ENCODE measurements around the gene GPR15. TPM values are rescaled to one million over a fixed set of nuclear protein-coding genes. Genes with fewer than 3 reads are reported as not detected.

GPR15 gene
- total RNA-seq, 3 donors from 2014 or later = 4.5 to 11.5 (median 6.9) TPM

DNA sequence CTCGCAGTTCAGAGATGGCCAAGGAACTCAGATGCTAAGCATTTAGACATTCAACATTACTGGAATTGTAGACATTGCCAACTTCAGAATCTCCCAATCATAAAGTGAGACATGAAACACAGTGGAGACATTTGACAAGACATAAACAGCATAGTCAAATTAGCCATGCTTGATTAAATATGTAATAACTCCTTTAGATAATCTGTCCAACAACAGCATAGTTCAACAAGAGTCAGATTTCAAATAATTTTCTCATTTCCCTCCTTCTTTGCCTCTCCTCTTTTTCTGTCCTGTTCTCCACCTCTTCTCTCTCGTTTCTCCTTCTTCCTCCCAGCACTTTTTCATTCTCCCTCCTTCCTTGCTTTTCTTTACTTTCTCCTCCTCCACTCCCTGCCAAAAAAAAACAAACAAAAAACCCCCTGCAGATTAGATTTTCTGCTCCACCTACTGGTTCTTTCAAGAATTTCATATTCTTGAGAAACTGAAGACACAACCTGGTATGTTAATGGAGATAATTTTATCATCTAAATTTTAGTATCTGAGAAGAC lies 41.5 kb downstream of the GPR15 start:
- ATAC-seq (no peak), DNase-seq (no peak)
- intact Hi-C loops (cut with DNase I, micrococcal nuclease) = no loop called here
- no peaks in the 10 kb centered on the region for H3K4me1 ChIP-seq (ENCODE audit: low read depth)
- H3K36me3 ChIP-seq (ENCODE audit: low read depth) = no peaks in the 10 kb centered on the region
- H3K9me3 ChIP-seq = no peaks in the 10 kb centered on the region
- TF ChIP-seq, protein P1, sequence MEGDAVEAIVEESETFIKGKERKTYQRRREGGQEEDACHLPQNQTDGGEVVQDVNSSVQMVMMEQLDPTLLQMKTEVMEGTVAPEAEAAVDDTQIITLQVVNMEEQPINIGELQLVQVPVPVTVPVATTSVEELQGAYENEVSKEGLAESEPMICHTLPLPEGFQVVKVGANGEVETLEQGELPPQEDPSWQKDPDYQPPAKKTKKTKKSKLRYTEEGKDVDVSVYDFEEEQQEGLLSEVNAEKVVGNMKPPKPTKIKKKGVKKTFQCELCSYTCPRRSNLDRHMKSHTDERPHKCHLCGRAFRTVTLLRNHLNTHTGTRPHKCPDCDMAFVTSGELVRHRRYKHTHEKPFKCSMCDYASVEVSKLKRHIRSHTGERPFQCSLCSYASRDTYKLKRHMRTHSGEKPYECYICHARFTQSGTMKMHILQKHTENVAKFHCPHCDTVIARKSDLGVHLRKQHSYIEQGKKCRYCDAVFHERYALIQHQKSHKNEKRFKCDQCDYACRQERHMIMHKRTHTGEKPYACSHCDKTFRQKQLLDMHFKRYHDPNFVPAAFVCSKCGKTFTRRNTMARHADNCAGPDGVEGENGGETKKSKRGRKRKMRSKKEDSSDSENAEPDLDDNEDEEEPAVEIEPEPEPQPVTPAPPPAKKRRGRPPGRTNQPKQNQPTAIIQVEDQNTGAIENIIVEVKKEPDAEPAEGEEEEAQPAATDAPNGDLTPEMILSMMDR (IDR thresholded peaks at IDR 0.05) = no peak
- H3K4me3 ChIP-seq = no peak overlapping the region

DNA sequence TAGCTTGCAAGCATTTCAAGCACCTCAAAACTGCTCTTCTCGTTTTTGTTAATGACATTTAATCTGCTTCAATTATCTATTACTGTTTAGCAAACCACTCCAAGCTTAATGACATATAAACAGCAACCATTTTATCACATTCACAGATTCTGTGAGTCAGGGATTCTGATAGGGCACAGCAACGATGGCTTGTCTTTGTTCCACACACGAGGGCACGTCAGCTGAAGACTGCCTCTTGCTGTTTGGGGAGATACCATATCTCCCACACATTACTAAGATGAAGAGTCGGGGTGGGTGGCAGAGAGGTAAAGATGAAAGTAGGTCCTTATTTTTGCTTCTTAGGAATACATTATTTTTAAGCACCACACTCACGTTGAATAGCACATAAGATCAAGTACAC lies 42.4 kb downstream of the GPR15 start:
- Histone ChIP-seq H3K4me1 (ENCODE audit: low read depth) (no peaks in the 10 kb centered on the region), H3K36me3 (ENCODE audit: low read depth) (no peaks in the 10 kb centered on the region), H3K9me3 (no peaks in the 10 kb centered on the region), H3K4me3 (no peak overlapping the region)
- DNase-seq = no peak
- TF ChIP-seq, protein P1 (IDR thresholded peaks at IDR 0.05) = no peak
- no peak for ATAC-seq
- intact Hi-C loops (cut with DNase I, micrococcal nuclease) = no loop called here

DNA sequence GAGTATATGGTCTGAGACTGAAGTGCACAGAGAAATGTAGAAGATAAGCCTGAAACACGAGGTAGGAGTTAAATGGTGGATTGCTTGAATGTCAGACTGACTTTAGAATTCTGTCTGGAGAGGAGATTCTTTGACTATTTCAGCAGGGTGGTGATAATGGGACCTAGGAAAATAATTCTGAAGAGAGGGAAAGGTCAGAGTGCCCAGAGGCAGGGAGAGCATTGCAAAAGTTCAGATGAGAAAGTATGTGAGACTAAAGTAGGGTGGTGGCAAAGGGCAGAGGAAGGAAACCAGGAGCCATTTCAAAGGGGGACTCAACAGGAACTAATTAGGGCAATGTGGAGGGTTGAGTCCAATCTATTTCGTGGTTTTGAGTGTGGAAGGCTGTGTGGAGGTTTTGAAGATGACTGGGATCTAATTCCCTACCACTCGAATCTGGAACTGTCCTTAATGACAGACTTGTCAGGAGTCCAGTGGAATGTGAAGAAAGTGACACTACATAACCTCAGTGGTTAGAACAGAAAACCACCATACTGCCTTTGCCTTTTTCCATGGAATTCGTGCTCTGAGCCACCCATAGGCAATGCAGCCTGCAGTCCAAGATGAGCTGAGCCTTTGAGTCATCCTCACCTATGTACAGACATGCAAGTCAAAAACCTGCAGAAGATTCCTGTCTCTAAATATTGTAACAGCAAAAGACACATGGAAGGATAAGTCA lies 45.6 kb downstream of the GPR15 start:
- no peak overlapping the region for H3K4me3 ChIP-seq
- no peak for DNase-seq
- ATAC-seq = no peak
- no peaks in the 10 kb centered on the region for H3K36me3 ChIP-seq (ENCODE audit: low read depth)
- intact Hi-C loops (cut with DNase I, micrococcal nuclease) = no loop called here
- no peaks in the 10 kb centered on the region for H3K9me3 ChIP-seq
- no peaks in the 10 kb centered on the region for H3K4me1 ChIP-seq (ENCODE audit: low read depth)
- TF ChIP-seq, protein P1 (IDR thresholded peaks at IDR 0.05) = no peak

DNA sequence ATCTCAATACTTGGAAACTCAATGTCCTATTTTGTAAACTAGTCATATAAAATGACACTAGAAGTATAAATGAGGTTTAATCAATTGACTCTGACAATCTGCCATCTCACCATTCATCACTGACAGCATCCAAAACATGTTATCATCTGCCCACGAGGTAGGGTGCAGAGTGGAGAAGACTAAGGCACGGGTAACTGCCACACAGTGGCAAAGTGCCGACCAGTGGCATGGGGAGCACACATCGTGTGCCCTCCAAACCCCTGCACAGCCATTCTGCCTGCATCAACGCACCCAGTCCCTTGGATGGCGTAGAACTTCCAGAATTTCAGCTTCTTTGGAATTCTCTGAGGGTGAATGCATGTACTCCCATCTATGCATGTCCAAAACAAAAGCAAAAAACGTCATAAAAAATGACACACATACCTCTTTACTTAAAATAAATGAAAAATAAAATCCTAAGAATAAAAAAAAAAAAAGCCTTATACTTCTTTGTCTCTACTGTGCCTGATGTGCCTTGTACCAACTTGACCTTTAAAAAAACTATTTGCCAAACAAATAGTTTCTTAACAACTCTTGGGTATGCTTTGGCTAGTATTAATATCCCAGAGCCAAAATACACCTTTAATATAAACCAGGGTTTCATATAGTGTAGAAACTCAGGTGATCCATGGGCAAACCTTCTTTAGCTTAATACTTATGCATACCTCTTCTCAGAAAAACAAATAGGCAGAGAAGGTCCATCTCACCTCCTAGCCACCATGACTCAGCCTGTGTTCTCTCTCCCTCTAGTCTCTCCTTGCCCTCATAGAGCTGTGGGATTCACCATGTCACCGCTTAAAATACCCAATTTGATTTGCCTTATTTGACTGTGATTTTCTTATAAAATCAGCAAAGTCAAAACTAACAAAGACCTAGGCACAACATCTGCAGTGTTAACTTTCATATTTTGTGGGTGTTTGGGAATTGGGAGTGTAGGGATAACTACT lies 48.9 kb downstream of the GPR15 start:
- no peaks in the 10 kb centered on the region for H3K9me3 ChIP-seq
- DNase-seq = no peak
- H3K4me3 ChIP-seq = no peak overlapping the region
- ATAC-seq = no peak
- TF ChIP-seq, protein P1 (IDR thresholded peaks at IDR 0.05) = no peak
- no peaks in the 10 kb centered on the region for H3K4me1 ChIP-seq (ENCODE audit: low read depth)
- intact Hi-C loops (cut with DNase I, micrococcal nuclease) = no loop called here
- no peaks in the 10 kb centered on the region for H3K36me3 ChIP-seq (ENCODE audit: low read depth)

DNA sequence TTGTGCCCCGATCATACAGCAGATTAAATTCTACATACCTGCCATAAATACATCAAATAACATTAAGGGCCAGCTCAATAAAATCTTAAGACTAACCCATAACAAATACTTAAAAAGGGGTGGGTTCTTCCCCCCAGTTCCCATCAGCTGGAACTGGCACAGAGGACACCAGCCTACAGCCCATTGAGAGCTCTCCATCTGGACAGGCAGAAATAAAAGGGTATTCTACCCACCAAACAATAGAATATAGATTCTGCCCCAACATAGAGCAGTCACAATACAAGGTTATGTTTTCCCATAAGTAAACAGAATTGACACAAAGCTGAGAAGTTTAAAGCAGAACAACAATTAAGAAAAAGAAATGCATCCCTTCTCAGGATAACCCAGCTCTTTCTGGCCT lies 49.7 kb downstream of the GPR15 start:
- no peaks in the 10 kb centered on the region for H3K4me1 ChIP-seq (ENCODE audit: low read depth)
- H3K9me3 ChIP-seq = no peaks in the 10 kb centered on the region
- ATAC-seq (no peak), DNase-seq (no peak)
- intact Hi-C loops (cut with DNase I, micrococcal nuclease) = no loop called here
- H3K36me3 ChIP-seq (ENCODE audit: low read depth) = no peaks in the 10 kb centered on the region
- H3K4me3 ChIP-seq = no peak overlapping the region
- TF ChIP-seq, protein P1 (IDR thresholded peaks at IDR 0.05) = no peak

Data from mucosa of descending colon (tissue), 3 donors.